ENCODE results near the gene METAP1D.
A peak's percentile ranks its signal among the peaks of the same experiment; 100 is the strongest.
"Not testable (repeated sequence)": the region's sequence is repeated elsewhere in the genome, so short reads cannot be mapped to it uniquely, and the experiment has no call there.

METAP1D gene

DNA sequence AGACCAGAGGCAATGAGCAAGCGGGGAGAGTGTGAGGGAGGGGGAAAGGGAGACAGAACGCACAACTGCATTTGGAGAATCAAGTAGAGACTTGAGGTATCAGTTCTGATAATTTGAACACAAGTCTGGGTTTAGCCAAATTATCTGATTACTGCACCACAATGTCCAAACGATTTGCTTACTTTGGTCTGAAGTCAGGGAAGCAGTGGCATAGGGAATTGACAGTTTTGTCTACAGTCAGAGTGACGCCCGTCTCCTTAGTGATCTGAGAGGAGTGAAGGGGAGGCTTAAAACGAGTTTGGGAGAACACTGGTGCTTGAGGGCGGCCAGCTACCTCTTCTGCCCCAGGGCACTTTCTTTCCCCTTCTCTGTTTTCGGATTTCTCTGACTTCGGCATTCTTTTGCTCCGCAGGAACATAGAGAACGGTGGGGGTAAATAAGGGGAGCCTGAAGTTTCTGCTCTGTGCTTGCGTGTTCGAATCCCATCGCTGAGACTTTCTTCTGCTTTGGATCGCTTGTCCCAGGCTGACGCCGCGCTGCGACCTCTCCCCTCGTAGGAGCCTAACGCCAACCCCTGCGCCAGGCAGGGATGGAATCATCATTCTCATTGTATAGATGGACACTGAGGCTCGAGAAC, 105.8 kb downstream of the METAP1D start:
- no peak for DNase-seq

DNA sequence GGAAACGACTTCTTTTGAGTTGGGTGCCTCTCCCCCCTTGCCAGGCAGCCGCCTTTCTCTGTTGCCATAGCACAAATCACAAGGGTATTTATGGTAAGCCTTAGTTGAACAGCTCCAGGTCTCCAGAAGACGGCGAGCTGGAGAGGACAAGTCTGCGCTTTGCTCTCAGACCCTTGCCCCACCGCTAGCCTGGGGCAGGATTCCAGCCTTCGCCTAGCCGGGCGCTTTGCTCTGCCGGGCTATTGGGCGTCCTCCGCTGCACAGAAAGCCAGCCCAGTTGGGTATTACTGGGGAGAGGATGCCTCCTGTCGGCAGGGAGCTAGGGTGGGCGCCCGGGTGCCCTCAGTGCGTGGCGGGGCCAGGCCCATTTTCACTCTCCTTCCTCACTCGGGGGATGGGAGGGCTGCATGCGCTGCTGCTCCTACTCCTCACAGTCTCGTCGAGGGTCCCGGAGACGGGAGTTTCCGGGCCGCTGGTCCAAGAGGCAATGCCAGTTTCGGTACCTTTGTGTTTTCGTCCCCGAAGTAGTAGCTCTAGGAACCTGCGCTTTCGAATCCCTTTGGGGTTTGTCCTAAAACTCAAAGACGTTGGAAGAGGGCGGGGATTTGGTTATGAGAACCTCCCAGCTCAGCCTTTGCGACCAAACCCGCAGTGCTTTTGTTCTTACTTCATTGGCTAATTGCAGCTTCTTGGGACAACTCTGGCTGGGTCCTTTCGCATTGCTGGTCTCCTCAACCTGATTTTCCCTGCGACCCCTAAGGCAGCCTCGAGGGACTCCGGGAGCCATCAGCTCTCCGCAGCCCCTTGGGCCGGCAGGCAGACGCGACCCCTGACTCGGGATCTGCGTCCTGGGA, 106.6 kb downstream of the METAP1D start:
- peak in 1 of 2 donors; percentile 52 for DNase-seq

DNA sequence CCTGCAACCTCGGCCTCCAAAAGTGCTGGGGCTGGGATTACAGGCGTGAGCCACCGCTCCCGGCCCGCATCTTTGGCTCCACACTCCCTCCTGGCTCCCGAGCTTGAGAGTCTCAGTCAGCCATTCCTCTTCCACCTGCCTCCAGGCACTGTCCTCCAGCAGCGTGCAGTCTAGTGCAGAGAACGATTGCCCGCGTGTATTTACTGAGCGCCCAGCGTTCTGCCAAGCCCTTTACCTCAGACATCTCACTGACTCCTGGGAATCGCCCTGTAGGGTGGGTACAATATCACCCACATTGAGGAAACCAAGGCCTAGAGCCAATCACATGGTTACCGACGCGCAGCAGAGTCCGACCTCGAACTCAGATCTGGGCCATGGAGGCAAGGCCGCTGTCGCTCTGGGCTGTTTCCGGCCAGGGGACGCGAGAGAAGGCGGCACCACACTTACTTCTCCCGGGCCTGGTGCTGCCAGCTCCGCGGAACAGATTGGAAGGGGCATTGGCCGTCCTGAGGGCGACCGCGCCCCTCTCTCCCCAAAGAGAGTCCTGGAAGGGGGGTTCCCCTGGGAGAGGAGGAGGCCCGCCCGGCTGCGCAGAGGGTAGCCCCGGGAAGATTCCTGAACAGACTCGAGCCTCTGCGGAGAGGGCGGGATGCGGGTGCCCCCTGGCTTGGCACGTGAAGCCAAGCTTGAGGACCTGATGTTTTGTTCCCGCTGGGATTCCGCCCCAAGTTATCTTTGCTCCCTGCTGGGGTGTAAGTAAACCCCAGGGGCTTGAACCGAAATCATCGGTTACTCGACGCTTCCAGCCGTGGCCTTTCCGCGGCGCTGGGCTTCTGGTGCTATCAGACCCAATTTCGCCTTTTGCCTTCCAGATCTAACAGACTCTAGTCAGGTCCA, 108.2 kb downstream of the METAP1D start:
- peak in 1 of 2 donors; percentile 11 for DNase-seq

DNA sequence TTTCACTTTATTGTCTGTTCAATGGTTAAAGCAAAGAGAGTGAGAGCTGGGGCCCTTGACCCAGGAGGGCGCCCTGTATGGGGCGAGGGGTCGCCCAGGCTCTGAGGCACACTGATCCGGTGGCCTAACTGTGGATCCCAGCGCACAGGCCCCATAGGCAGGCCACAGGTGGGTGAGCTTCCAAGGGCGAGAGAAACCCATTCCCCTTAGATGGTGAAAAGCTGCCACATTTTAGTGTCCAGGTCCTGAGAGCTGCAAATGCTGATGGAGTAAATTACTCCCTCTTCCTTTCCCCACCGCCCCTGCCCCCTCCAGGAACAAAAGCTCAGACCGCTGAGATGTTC, 108.8 kb downstream of the METAP1D start:
- no peak for DNase-seq

GRCh38 chr2:172109256-172109987, 109.7 kb downstream of the METAP1D start:
- no peak for DNase-seq

GRCh38 chr2:172109988-172110811, 110.4 kb downstream of the METAP1D start:
- DNase-seq, result no peak

DNA sequence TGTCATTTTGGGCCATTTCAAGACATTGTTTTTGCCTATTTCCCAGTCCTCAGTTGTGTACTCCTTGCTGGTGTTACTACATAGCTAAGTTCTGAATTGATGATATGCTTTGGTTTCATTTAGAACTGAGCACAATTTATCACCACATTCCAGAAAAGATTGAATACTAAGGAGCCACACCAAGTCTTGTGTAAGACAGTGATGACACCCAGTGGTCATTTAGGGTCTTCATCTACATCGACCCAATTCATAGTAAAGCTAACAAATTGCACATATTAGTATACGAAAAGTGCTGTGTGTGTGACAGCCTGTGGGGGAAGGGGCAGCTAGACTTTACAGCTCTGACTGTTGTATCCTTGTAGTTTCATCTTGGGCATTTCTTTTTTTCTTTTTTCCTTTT, 113.9 kb downstream of the METAP1D start:
- DNase-seq, result no peak

DNA sequence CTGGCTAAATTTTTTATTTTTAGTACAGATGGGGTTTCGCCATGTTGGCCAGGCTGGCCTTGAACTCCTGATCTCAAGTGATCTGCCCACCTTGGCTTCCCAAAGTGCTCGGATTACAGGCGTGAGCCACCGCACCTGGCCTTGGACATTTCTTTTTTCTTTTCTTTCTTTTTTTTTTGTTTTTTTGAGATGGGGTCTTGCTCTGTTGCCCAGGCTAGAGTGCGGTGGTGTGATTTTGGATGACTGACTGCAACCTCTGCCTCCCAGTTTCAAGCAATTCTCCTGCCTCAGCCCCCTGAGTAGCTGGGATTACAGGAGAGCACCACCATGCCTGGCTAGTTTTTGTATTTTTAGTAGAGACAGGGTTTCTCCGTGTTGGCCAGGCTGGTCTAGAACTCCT, 114.4 kb downstream of the METAP1D start:
- not testable (repeated sequence) for DNase-seq

- no peak for DNase-seq
These were observed 114.8 kb downstream of the METAP1D start for GRCh38 chr2:172114579-172114978.

DNA sequence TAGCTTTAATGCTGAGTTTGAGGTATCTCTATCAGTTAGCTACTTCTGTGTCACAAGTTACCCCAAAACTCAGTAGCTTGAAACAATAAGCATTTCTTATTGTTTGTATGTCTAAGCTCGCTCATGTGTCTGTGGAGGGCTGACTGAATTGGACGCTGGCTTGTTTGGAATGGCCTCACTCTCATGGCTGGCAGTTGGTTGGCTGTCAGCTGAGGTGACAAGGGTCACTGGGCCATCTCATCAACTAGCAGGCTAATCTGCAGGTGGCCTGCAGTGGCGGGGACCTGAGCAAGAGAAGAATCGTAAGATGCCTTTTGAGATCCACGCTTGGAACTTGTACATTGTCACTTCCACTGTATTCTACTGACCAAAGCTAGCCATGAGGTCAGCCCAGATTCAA, 116.4 kb downstream of the METAP1D start:
- no peak for DNase-seq

DNA sequence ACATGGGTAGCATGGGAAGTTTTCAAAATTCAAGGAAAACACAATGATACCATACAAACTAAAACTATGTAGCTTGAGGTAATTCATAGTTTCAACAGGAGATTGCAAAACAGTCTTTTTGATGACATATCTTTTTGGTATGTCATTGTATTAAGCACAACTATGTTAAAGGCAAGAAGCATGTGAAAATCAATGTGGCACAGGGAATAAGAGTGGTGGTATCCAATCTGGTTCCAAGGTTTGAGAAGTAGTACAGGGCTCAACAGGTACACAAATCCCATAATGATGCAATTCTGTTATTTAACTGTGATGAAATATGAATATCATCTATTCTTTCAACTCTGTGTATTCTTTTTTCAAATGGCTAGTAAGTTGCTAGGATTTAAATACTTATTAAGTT, 119.3 kb downstream of the METAP1D start:
- no peak for DNase-seq

- DNase-seq, result no peak
These were observed 120.4 kb downstream of the METAP1D start for GRCh38 chr2:172120118-172120517.

- no peak for DNase-seq
These were observed 128.7 kb downstream of the METAP1D start for GRCh38 chr2:172128484-172128883.

DNA sequence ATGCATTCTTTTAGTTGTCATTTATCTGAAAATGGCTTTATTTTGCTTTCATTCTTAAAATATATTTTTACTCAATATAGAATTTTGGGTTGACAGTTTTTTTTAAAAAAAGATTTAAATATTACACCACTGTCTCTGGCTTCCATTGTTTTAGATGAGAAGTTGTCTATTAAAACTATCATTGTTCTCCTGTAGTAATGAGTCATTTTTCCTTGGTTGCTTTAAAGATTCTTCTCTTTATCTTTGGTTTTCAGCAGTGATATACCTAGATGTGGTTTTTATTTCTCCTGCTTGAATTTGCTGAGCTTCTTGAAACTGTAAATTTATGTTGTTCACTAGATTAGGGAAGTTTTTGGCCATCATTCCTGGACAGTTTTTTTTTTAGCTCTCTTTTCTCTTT, 129.7 kb downstream of the METAP1D start:
- no peak for DNase-seq
